Ovary (tissue), 9 donors: ENCODE data around the gene ATP2B2. TPM values are rescaled to one million over a fixed set of nuclear protein-coding genes. Genes with fewer than 3 reads are reported as not detected.

Experiments used
- DNase-seq, 5 donors: peaks; one replicate each; pipeline ENCODE4 v3.0.0-alpha.2; 2019 to 2020
- H3K27ac ChIP-seq, 2 donors: fragments of 200-600 bp; one replicate each; pipeline versions ENCODE4 v1.5.1 to v1.8.0; 2019 to 2022
- H3K27me3 ChIP-seq: fragments of 200-600 bp; one replicate; pipeline ENCODE4 v1.8.0; 2022
- H3K36me3 ChIP-seq: fragments of 200-600 bp; sonication (generic); one replicate; pipeline ENCODE4 v1.5.1; 2019
- H3K4me1 ChIP-seq: one replicate; pipeline ENCODE4 v1.8.1; 2013; ENCODE audit warnings: mild to moderate bottlenecking, moderate library complexity; ENCODE audit not compliant: insufficient read depth
- H3K4me3 ChIP-seq: fragments of 200-600 bp; sonication (generic); one replicate; pipeline ENCODE4 v1.5.1; 2017
- H3K9me3 ChIP-seq, 2 donors: fragments of 200-600 bp in 1 of 2; sonication (generic) in 1 of 2; one replicate each; pipeline versions ENCODE4 v1.5.1 to v1.8.1; 2013 to 2019; ENCODE audit warnings: mild to moderate bottlenecking in 1 of 2, moderate library complexity in 1 of 2
- EP300 ChIP-seq: sonication (generic); formaldehyde crosslinking; IDR thresholded peaks from one replicate; pipeline ENCODE4 v1.6.1; 2017; ENCODE audit warnings: antibody characterized with exemption
- POLR2A ChIP-seq: fragments of 450-650 bp; IDR thresholded peaks from one replicate; pipeline ENCODE4 v1.6.1; 2017; ENCODE audit warnings: antibody characterized with exemption, mild to moderate bottlenecking, moderate library complexity
- WGBS, 3 donors: extraction: QIAGEN DNeasy Blood & Tissue Kit in 1 of 3; methylation state at CpG; one replicate each; pipeline versions ENCODE4 v1.1.5 to v1.1.7; 2013 to 2017; 5-methylcytosine and 5-hydroxymethylcytosine counted together
- intact Hi-C, 4 donors: fragments of 100-400 bp; cut with DNase I; formaldehyde crosslinking; loops; one replicate each; pipeline versions ENCODE4 v1.11.0 to v1.15.1; 2022 to 2023
- polyA plus RNA-seq, 2 donors: library from polyadenylated mRNA; stranded (reverse); fragments of 200-250 nt in 1 of 2; fragments of 350-450 nt in 1 of 2; fragmentation: Illumina TruSeq in 1 of 2; extraction: RNeasy Lipid Tissue Mini Kit (QIAGEN cat#74804) in 1 of 2; gene quantifications; one replicate each; pipeline ENCODE4 v1.2.3, GENCODE V29; 2013 to 2014
- total RNA-seq, 7 donors: library from RNA; depleted of rRNA in 2 of 7; stranded (reverse); fragments of >200 nt in 2 of 7; fragmentation: NEBNext Ultra II Directional in 3 of 7; extraction: Animal tissue kit (Norgen Biotek cat#: 25700) in 3 of 7; gene quantifications; one replicate each; pipeline versions ENCODE4 v1.1.0 to v1.2.4, GENCODE V29; 2016 to 2023
- TF ChIP-seq, protein P1 (sequence below), 3 donors: fragments of 450-650 bp in 2 of 3; fragments of 200-600 bp in 1 of 3; IDR thresholded peaks; one replicate each; pipeline versions ENCODE4 v1.5.1 to v1.8.0; 2016 to 2022; ENCODE audit warnings: antibody characterized with exemption in 3 of 3, mild to moderate bottlenecking in 1 of 3
- donor health status: DM: no; HTN: no; CAD: no; lungs with moderate emphysema.
- donor health status: DM: no; HTN: no; CAD: no.
- donor health status: Bipolar disorder and iron deficiency.
- donor health status: DM: yes; HTN: yes; CAD: no.
- donor health status: DM: no; HTN: no; CAD: no.
- donor health status: DM: yes; HTN: yes; CAD: no.

Gene ATP2B2
- total and polyA plus RNA-seq, 9 donors: 0.05 to 11.6 (median 0.52) TPM; not detected in 2

DNA sequence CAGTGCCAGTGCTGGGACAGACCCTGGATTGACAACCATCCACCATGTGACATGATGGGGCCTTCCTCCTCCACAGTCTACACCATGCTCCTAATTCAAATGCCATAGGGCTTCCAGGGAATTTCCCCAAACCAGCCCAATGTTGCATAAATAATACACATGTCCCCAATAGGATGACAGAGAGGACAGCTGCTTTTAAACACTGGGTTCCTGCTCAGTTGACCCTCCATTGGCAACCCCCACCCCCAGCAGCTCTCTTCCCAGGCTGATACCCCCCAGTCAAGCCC, 28.3 kb upstream of the ATP2B2 start:
- Histone ChIP-seq H3K4me3 (no peak overlapping the region), H3K36me3 (no peaks in the 10 kb centered on the region), H3K27me3 (no peaks in the 10 kb centered on the region), H3K27ac (no peak overlapping the region), H3K4me1 (no peaks in the 10 kb centered on the region), H3K9me3 (no peaks in the 10 kb centered on the region)
- intact Hi-C loops: no loop called here
- TF ChIP-seq, protein P1, sequence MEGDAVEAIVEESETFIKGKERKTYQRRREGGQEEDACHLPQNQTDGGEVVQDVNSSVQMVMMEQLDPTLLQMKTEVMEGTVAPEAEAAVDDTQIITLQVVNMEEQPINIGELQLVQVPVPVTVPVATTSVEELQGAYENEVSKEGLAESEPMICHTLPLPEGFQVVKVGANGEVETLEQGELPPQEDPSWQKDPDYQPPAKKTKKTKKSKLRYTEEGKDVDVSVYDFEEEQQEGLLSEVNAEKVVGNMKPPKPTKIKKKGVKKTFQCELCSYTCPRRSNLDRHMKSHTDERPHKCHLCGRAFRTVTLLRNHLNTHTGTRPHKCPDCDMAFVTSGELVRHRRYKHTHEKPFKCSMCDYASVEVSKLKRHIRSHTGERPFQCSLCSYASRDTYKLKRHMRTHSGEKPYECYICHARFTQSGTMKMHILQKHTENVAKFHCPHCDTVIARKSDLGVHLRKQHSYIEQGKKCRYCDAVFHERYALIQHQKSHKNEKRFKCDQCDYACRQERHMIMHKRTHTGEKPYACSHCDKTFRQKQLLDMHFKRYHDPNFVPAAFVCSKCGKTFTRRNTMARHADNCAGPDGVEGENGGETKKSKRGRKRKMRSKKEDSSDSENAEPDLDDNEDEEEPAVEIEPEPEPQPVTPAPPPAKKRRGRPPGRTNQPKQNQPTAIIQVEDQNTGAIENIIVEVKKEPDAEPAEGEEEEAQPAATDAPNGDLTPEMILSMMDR (IDR thresholded peaks at IDR 0.05): no peak
- no peak for TF ChIP-seq EP300
- no peak for DNase-seq

DNA sequence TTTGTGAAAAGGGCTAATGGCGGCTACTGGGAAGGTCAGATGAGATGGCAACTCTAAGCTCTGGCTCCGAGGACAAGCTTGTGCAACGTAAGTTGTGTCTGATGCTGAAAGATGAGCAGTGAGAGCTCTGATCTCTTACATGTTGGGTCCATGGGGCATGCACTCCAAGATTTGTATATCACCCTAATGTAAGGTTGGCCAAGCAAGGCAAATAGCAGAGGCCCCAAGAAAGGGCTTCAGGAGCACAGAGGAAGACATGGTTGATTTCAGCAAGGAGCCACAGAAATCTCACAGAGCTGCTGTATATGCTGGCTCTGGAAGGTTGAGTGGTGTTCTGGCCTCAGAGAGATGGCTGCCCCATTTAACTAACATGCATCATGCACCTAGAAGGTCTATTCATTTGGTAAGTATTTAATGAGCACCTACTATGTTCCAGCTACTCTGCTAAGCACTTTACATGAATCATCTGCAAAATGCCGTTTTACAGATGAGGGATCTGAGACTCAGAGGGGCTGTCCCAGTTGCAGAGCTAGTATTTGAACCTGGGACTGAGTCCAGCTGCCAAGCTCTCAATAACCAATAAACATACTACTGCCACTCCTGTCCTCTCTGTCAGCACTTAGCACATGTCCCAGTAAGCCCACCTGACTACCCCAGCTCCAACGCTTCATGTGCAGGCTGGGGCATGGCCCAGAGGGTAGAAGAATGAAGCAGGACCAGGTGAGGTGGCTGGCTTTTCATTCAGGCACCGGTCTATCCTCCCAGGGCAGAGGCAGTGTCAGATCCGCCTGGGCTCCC, 27.8 kb upstream of the ATP2B2 start:
- Histone ChIP-seq H3K4me3 (no peak overlapping the region), H3K9me3 (no peaks in the 10 kb centered on the region), H3K4me1 (no peaks in the 10 kb centered on the region), H3K27me3 (no peaks in the 10 kb centered on the region), H3K27ac (no peak overlapping the region), H3K36me3 (no peaks in the 10 kb centered on the region)
- no peak for DNase-seq
- 77 to 83% (median 78%) methylated on average over 7 of the region's 7 CpGs for WGBS, 3 donors
- intact Hi-C loops: no loop called here
- TF ChIP-seq, protein P1 (IDR thresholded peaks at IDR 0.05): no peak
- TF ChIP-seq POLR2A (no peak), EP300 (no peak)

DNA sequence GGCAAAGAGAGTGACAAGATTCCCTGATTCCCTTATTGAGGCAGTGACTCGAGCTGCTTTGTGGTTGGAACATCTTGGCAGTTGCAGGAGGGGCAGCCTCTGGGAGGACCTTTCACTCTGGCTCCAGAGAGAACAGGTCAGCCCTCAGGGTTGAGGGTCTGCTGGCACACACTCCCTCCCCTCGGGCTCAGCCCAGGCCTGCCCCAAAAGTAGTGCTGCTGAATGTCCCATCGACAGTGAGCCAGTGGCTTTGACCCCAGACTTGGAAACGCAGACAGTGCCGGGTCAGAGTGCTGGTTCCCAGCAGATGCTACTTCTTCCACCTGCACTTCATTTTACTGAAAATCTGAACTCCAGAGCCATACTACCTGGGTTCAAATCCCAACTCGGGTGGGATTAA, 25.6 kb upstream of the ATP2B2 start:
- WGBS, 3 donors: 47 to 53% (median 52%) methylated on average over 6 of the region's 6 CpGs
- H3K9me3 ChIP-seq: no peaks in the 10 kb centered on the region
- no peak overlapping the region for H3K4me3 ChIP-seq
- TF ChIP-seq EP300 (no peak), POLR2A (no peak)
- TF ChIP-seq, protein P1 (IDR thresholded peaks at IDR 0.05): no peak
- H3K27me3 ChIP-seq: no peaks in the 10 kb centered on the region
- no peaks in the 10 kb centered on the region for H3K4me1 ChIP-seq
- intact Hi-C loops: no loop called here
- H3K36me3 ChIP-seq: no peaks in the 10 kb centered on the region
- peak in 1 of 5 donors; percentile 4 for DNase-seq
- H3K27ac ChIP-seq: no peak overlapping the region

DNA sequence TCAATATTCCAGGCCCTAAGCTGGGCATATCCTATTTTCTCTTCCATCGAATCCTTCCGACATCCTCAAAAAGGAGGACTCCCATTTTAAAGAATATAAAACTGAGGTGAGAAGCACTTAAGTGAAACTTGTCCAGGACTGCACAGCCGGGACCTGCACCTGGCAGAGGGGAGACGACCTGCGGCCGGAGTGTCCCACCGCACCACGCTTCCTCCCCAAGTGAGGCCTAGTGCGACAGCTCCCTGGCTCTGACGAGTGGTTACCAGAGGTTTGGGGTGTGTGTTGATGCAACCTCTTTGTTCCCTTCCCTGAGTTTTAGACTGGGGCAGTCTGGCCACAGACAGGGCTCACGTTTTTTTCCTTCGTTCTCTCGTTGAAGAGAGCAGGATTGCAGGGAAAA, 24.9 kb upstream of the ATP2B2 start:
- H3K9me3 ChIP-seq: no peaks in the 10 kb centered on the region
- DNase-seq: no peak
- no peaks in the 10 kb centered on the region for H3K36me3 ChIP-seq
- H3K4me3 ChIP-seq: no peak overlapping the region
- no peaks in the 10 kb centered on the region for H3K27me3 ChIP-seq
- 71 to 74% (median 71%) methylated on average over 13 of the region's 13 CpGs for WGBS, 3 donors
- TF ChIP-seq EP300: no peak
- TF ChIP-seq POLR2A: no peak
- TF ChIP-seq, protein P1 (IDR thresholded peaks at IDR 0.05): no peak
- intact Hi-C loops: no loop called here
- no peak overlapping the region for H3K27ac ChIP-seq
- H3K4me1 ChIP-seq: no peaks in the 10 kb centered on the region
